Measurements from ENCODE around the gene OR51A4.
"Not testable (repeated sequence)": the region's sequence is repeated elsewhere in the genome, so short reads cannot be mapped to it uniquely, and the experiment has no call there.

The OR51A4 gene

GRCh38 chr11:4947505-4947904 is at the start of gene OR51A4:
TSS of gene OR51A4 (minus strand) at chr11:4947605. CDS start at chr11:4947100, 505 bp downstream.
- no peak for DNase-seq

- DNase-seq, result no peak
Measured at GRCh38 chr11:4994551-4994950, 47.1 kb upstream of the OR51A4 start, which contains the start of gene OR51L1. TSS of gene OR51L1 (plus strand) at chr11:4994851. CDS start at chr11:4998983, 4,132 bp downstream.

GRCh38 chr11:4991060-4991459 is 43.7 kb upstream of the OR51A4 start:
- no peak for DNase-seq

GRCh38 chr11:4983841-4984240 is 36.4 kb upstream of the OR51A4 start:
- DNase-seq, result no peak

DNA sequence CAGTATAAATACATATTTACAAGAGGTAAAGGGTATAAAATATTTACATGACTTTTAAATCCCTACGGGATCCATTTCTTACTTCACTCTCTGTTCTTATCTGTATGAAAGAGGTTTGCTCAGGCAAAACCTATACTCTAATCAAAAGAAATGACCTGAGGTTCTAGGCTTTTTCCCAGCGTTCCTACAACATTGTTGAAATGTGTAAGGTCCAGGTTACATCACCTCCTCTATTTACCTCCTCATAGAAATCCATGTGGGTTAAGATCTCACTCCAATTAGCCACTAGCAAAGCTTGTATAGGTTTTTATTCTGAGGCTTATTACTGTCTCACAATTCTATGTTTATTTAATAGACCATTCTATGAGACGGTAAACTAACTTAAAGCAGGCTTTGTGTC is 35.3 kb upstream of the OR51A4 start:
- DNase-seq, result no peak

DNA sequence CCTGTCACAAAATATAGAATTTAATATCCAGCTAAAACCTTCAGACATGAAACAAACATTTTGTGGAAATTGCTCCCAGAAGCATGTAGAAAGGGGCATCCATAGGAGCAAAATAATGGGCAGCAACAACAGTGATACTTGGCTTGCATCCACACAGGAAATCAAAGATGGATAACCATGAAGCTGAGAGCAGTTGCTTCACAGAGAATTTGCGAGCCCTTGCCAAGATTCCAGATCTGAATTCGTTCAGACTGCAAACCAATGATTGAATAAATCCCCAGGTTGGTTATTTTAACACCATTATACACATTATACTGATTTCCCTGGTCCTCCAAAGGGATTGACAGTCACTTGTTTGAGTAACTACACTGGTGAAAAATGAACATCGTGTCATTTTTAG is 31.6 kb upstream of the OR51A4 start:
- DNase-seq, result peak; percentile 10

DNA sequence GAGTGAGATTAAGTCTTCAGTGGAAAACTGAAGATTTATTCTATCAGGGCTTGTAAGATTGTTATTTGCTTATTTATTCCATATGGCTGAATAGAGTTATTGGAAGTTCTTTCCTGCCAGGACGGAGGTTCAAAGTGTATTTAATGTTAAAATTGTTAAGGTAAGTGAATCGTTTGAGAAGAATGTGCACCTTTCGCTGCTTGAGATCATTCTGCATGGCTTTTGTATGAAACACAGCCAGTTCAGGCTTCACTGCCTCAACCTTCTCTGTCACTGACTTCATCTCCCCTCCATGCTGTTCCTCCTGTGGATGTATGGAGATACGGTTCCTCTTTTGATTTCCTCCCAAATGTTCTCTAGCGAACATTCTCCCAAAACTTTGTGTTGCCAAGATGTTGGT is 28.0 kb upstream of the OR51A4 start:
- no peak for DNase-seq

DNA sequence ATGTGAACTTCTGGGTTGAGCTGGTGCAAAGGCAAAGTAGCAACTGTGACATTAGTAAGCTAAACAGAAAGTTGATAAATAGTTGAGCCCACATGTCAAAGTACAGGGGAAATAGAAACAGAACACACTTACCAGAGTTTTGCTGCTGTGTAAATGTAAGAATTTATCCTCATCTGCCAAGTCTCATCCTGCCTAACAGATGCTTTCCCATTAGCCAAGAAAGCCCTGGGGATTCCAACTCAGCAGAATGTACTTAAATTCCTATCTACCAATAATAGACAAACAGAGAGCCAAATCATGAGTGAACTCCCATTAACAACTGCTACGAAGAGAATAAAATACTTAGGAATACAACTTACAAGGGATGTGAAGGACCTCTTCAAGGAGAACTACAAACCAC is 15.4 kb upstream of the OR51A4 start:
- no peak for DNase-seq

GRCh38 chr11:4960877-4961276 is 13.5 kb upstream of the OR51A4 start:
- no peak for DNase-seq

DNA sequence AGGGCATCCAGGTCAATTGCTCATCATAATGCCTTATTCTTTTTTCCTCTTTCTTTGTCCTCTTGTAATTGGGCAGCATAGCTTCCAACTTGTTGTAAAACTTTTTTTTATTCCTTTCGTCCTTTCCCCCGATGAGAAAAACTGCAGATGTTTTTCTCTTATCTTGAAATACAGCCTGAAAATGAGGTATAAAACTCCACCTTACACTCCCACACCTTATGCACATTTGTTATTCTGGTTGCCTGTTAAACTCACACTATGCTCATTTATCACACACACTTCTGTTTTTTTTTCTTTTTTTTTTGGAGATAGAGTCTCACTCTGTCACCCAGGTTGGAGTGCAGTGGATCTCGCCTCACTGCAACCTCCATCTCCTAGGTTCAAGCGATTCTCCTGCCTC is 10.0 kb upstream of the OR51A4 start:
- DNase-seq, result no peak

DNA sequence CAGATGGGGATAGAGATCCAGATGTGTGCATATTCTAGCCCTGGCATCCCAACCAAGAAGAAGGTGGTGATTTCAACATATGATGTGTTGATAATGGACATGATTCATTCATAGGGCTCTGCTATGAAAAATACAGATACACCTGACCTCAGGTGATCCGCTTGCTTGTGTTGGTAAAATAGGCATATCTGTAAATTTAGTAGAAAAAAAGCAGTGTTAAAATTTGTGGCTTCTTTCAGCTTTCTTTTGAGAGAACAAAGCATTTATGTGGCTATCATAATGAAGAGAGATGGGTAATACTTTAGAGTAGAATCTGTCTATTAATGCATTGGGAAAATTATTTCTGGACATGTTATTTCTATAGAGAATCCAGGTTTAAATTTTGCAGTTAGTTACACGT is 8.2 kb upstream of the OR51A4 start, which contains the start of gene OR51A2:
Gene OR51A2, minus strand, starts transcription at position 101 of the 400 bp plus-strand sequence. Its CDS starts 0 bp downstream, at position 101.
- not testable (repeated sequence) for DNase-seq

- no peak for DNase-seq
Measured at GRCh38 chr11:4936745-4937144, 10.7 kb downstream of the OR51A4 start.

GRCh38 chr11:4932751-4933150 is 14.7 kb downstream of the OR51A4 start:
- no peak for DNase-seq

DNA sequence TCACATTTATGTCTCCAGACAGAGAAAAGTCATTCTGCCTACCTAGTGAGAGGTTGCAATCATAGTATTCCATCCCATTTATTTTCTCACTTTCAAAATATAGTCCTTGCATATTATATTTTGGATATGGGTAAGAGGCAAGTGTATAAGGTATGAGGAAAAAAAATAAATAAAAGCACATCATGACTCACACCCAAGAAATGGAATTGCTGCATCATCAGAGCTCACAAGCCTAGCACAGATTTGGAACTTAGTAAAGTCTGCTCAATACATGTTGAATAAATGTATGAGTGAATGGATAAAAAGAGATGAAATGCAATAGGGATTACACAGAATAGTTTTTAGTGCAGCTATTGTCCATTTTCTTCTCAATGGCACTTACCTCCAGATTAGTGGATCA is 20.8 kb downstream of the OR51A4 start:
- DNase-seq, result no peak

DNA sequence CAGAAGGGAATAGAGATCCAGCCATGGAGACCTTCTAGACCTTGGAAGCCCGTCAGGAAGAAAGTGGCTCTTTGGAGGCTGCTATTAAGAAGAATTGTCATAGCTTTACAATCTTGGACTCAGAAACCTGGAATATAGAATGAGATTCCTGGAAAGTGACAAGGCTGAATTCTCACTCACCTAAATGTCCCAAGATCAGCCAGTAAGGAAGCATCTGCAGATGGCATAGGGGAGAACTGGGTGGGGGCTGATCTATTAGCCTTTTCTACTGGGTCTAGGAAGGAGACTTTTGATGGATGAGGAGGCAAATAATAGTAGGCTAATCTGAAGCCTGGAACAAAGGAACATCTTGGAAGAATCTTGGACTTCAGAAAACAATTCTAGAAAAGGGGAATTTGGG is 23.2 kb downstream of the OR51A4 start, which contains the start of gene OR51G1:
Gene OR51G1, minus strand, starts transcription at position 101 of the 400 bp plus-strand sequence. Its CDS starts 0 bp downstream, at position 101.
- no peak for DNase-seq

- DNase-seq, result no peak
Measured at GRCh38 chr11:4922304-4922703, 25.1 kb downstream of the OR51A4 start.

DNA sequence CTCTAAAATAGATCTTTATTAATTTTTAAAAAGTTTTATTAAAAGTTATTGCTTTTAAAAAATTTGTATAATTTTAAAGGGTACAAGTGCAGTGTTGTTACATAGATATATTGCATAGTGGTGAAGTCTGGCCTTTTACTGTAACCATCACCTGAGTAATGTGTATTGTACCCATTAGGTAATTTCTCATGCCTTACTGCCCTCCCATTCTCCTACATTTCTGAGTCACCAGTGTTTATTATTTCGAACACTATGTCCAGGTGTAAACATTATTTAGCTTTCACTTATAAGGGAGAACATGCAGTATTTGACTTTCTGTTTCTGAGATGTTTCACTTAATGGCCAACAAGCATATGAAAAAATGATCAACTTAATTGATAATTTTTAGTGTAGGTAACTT is 25.6 kb downstream of the OR51A4 start:
- no peak for DNase-seq

GRCh38 chr11:4919250-4919649 is 28.2 kb downstream of the OR51A4 start, which contains the start of gene OR51G2:
TSS of gene OR51G2 (minus strand) at chr11:4919350. CDS start at chr11:4915663, 3,687 bp downstream.
- no peak for DNase-seq

DNA sequence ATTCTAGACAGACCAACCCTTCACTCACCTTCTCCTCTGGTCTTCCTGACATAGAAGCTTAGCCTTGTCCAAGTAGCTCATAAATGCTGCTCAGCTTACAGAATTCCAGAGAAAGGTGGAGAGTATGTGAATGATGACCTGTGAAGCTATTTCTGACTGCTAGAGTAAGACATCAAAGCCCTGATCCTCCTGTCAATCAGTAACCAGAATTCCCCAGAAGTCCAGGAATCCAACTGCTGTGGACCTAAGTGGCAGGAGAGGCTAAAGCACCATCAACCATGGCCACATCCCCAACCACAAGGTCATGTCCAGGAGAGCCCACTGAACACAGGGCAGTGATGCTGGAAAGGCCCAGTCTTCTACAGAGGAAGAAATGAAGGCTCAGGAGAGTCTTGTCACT is 30.8 kb downstream of the OR51A4 start:
- no peak for DNase-seq

- no peak for DNase-seq
Measured at GRCh38 chr11:4903484-4903883, 43.9 kb downstream of the OR51A4 start, which contains the start of gene OR51A7. TSS of gene OR51A7 (plus strand) at chr11:4903783. CDS start at chr11:4907370, 3,587 bp downstream.

All from NCI-H1092 (cell line).